HepG2 (cell line): ENCODE results near the gene SCN7A. TPM values are rescaled to one million over a fixed set of nuclear protein-coding genes. Genes with fewer than 3 reads are reported as not detected.

Experiments
- ARID4A ChIP-seq: sonication (generic); formaldehyde crosslinking; IDR thresholded peaks from 2 replicates; pipeline ENCODE4 v1.5.0; 2020; ENCODE audit warnings: mild to moderate bottlenecking, missing genetic modification reagents, borderline replicate concordance
- ATF7-NPFF ChIP-seq: sonication (generic); formaldehyde crosslinking; IDR thresholded peaks from 2 replicates; pipeline ENCODE4 v1.8.1; 2023; ENCODE audit warnings: mild to moderate bottlenecking, low read depth, missing genetic modification reagents, moderate library complexity
- CSRNP1 ChIP-seq: sonication (generic); formaldehyde crosslinking; IDR thresholded peaks from 2 replicates; pipeline ENCODE4 v1.8.1; 2023; ENCODE audit warnings: mild to moderate bottlenecking, missing genetic modification reagents
- ISX ChIP-seq: sonication (generic); formaldehyde crosslinking; conservative IDR thresholded peaks from 2 replicates; pipeline ENCODE4 v1.5.0; 2020; ENCODE audit warnings: missing genetic modification reagents
- MTF2 ChIP-seq: sonication (generic); formaldehyde crosslinking; IDR thresholded peaks from 2 replicates; pipeline ENCODE4 v1.5.0; 2020; ENCODE audit warnings: missing genetic modification reagents, borderline replicate concordance
- PPARG ChIP-seq: conservative IDR thresholded peaks from 2 replicates; pipeline ENCODE4 v1.6.1; 2016; ENCODE audit warnings: missing biosample characterization, missing genetic modification reagents
- PRDM10 ChIP-seq: sonication (generic); formaldehyde crosslinking; IDR thresholded peaks from 2 replicates; pipeline ENCODE4 v1.4.0; 2020; ENCODE audit warnings: low read depth, missing genetic modification reagents
- SNAPC2 ChIP-seq: sonication (generic); formaldehyde crosslinking; IDR thresholded peaks from 2 replicates; pipeline ENCODE4 v1.8.1; 2022; ENCODE audit warnings: mild to moderate bottlenecking, missing genetic modification reagents
- ZBTB3 ChIP-seq: sonication (generic); formaldehyde crosslinking; IDR thresholded peaks from 2 replicates; pipeline ENCODE4 v1.4.0; 2020; ENCODE audit warnings: low read depth, mild to moderate bottlenecking, moderate library complexity, missing genetic modification reagents, borderline replicate concordance
- ZBTB49 ChIP-seq: sonication (generic); formaldehyde crosslinking; IDR thresholded peaks from 2 replicates; pipeline ENCODE4 v1.4.0; 2020; ENCODE audit warnings: missing genetic modification reagents, borderline replicate concordance
- ZKSCAN5 ChIP-seq: sonication (generic); formaldehyde crosslinking; IDR thresholded peaks from 2 replicates; pipeline ENCODE4 v1.5.1; 2020; ENCODE audit warnings: mild to moderate bottlenecking, missing genetic modification reagents
- ZNF513 ChIP-seq: sonication (generic); formaldehyde crosslinking; conservative IDR thresholded peaks from 2 replicates; pipeline ENCODE4 v1.5.0; 2020; ENCODE audit warnings: missing genetic modification reagents
- ZNF598 ChIP-seq: sonication (generic); formaldehyde crosslinking; IDR thresholded peaks from 2 replicates; pipeline ENCODE4 v1.5.1; 2020; ENCODE audit warnings: mild to moderate bottlenecking, missing genetic modification reagents, borderline replicate concordance
- ZNF607 ChIP-seq: sonication (generic); formaldehyde crosslinking; IDR thresholded peaks from 2 replicates; pipeline ENCODE4 v1.5.1; 2020; ENCODE audit warnings: missing genetic modification reagents, mild to moderate bottlenecking, borderline replicate concordance
- ZSCAN22 ChIP-seq: sonication (generic); formaldehyde crosslinking; IDR thresholded peaks from 2 replicates; pipeline ENCODE4 v1.4.0; 2020; ENCODE audit warnings: mild to moderate bottlenecking, missing genetic modification reagents
- polyA plus RNA-seq, 8 experiments: library from polyadenylated mRNA; depleted of rRNA in 3 of 8; stranded (reverse) in 7 of 8; unstranded in 1 of 8; fragments of >200 nt; fragmentation: Illumina TruSeq in 4 of 8; extraction: Trizol in 4 of 8; gene quantifications; 2 replicates each; pipeline versions ENCODE4 v1.2.1 to v1.2.3, GENCODE V29; 2011 to 2016; ENCODE audit warnings: low read depth in 4 of 8, missing spikeins in 1 of 8, mixed read lengths in 1 of 8; ENCODE audit not compliant: insufficient read depth in 1 of 8
- total RNA-seq, 5 experiments: library from RNA; depleted of rRNA; stranded (reverse); fragments of >200 nt; fragmentation: Illumina TruSeq; extraction: Trizol; gene quantifications; 2 replicates each; pipeline ENCODE4 v1.2.3, GENCODE V29; 2016; ENCODE audit warnings: low read depth in 1 of 5

SCN7A gene
- total and polyA plus RNA-seq, 2 of the 13 experiments (the other 11 are each of a cell fraction or from before 2014, with no cell fraction given) = 0.01 TPM; not detected in 1

GRCh38 chr2:166372046-166372445 lies 122.0 kb downstream of the SCN7A start (continued):
- TF ChIP-seq PRDM10 = no peak
- TF ChIP-seq ZNF607 (CRISPR knock-in tag) = no peak
- TF ChIP-seq ZKSCAN5 (CRISPR knock-in tag) = no peak
- no peak for TF ChIP-seq ZSCAN22 (CRISPR knock-in tag)
- no peak for TF ChIP-seq ATF7-NPFF (CRISPR knock-in tag)
- TF ChIP-seq PPARG (CRISPR knock-in tag) = 0 out of 2 replicates have a peak, but pooled peaks have one; percentile 46
- TF ChIP-seq MTF2 (CRISPR knock-in tag) = no peak
- TF ChIP-seq CSRNP1 (CRISPR knock-in tag) = no peak
- peak; percentile 23; the same call in 1 of the 2 replicates for TF ChIP-seq ARID4A (CRISPR knock-in tag)
- no peak for TF ChIP-seq ZNF513
- TF ChIP-seq ZBTB49 = no peak
- no peak for TF ChIP-seq SNAPC2 (CRISPR knock-in tag)
- TF ChIP-seq ISX = no peak
- TF ChIP-seq ZBTB3 (CRISPR knock-in tag) = no peak
- no peak for TF ChIP-seq ZNF598 (CRISPR knock-in tag)
